Measurements from ENCODE around the gene SEMA4A. TPM values are rescaled to one million over a fixed set of nuclear protein-coding genes. Genes with fewer than 3 reads are reported as not detected.

Gene SEMA4A
- polyA plus RNA-seq, 1 of the 3 experiments (the other 2 are of a cell fraction) = 1.3 TPM

DNA sequence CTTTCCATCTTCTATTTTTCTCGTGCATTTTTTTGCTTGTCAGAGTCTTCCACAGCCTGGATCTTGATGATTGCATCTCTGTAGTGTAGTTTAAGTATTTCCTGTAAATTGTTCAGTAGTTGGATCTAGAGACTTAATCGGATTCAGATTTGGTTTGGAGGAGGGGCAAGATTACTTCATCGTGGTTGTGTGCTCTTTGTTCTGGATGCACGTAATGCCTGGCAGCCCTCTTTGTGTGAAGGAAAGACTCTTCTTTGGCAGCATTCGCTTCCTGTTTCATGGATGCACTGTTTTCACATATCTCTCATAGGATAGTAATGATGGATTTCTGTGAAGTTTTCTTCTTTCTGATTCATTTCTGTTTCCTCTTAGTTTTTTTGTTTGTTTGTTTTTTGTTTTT lies 14.2 kb downstream of the SEMA4A start:
- no peak overlapping the region for H2AFZ ChIP-seq (ENCODE audit: low read depth)
- ChIA-PET POLR2A (no interaction called here), CTCF (interaction anchor here (2.0 kb wide), 1 partner anchor 22 kb away, joined by 6 read pairs; no protein-coding TSS in a partner anchor)
- no peak overlapping the region for H3K4me3 ChIP-seq (ENCODE audit: low read depth in 2 of 2, low read length in 1 of 2)
- H3K9ac ChIP-seq = no peak overlapping the region
- H3K27ac ChIP-seq (ENCODE audit: low read depth in 2 of 2, low read length in 1 of 2) = no peak overlapping the region
- H3K9me3 ChIP-seq = no peaks in the 10 kb centered on the region
- peaks cover 0 to 6% of the 10 kb centered on the region in 2 experiments; a peak in 1 of 4 replicates for H3K4me1 ChIP-seq (ENCODE audit: control insufficient read depth in 1 of 2, insufficient read depth in 2 of 2, low read depth in 1 of 2, low read length in 1 of 2)
- H3K79me2 ChIP-seq (ENCODE audit: insufficient read depth) = no peaks in the 10 kb centered on the region
- no peak for DNase-seq
- H4K20me1 ChIP-seq (ENCODE audit: insufficient read depth) = no peaks in the 10 kb centered on the region
- no peaks in the 10 kb centered on the region for H3K36me3 ChIP-seq (replicated peaks in 1 of 2; ENCODE audit: control insufficient read depth in 1 of 2, insufficient read depth in 2 of 2, low read length in 1 of 2)
- H3F3A ChIP-seq (replicated peaks; ENCODE audit: insufficient read depth) = no peaks in the 10 kb centered on the region
- H3K27me3 ChIP-seq (ENCODE audit: insufficient read depth) = no peaks in the 10 kb centered on the region
- no peaks in the 10 kb centered on the region for H3K9me2 ChIP-seq
- TF ChIP-seq, protein P1, sequence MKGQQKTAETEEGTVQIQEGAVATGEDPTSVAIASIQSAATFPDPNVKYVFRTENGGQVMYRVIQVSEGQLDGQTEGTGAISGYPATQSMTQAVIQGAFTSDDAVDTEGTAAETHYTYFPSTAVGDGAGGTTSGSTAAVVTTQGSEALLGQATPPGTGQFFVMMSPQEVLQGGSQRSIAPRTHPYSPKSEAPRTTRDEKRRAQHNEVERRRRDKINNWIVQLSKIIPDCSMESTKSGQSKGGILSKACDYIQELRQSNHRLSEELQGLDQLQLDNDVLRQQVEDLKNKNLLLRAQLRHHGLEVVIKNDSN (IDR thresholded peaks at IDR 0.05; ENCODE audit: borderline replicate concordance, low read depth) = no peak
- TF ChIP-seq, protein P2, sequence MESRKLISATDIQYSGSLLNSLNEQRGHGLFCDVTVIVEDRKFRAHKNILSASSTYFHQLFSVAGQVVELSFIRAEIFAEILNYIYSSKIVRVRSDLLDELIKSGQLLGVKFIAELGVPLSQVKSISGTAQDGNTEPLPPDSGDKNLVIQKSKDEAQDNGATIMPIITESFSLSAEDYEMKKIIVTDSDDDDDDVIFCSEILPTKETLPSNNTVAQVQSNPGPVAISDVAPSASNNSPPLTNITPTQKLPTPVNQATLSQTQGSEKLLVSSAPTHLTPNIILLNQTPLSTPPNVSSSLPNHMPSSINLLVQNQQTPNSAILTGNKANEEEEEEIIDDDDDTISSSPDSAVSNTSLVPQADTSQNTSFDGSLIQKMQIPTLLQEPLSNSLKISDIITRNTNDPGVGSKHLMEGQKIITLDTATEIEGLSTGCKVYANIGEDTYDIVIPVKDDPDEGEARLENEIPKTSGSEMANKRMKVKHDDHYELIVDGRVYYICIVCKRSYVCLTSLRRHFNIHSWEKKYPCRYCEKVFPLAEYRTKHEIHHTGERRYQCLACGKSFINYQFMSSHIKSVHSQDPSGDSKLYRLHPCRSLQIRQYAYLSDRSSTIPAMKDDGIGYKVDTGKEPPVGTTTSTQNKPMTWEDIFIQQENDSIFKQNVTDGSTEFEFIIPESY (IDR thresholded peaks at IDR 0.05; ENCODE audit: borderline replicate concordance, low read depth) = no peak
- TF ChIP-seq, protein P3, sequence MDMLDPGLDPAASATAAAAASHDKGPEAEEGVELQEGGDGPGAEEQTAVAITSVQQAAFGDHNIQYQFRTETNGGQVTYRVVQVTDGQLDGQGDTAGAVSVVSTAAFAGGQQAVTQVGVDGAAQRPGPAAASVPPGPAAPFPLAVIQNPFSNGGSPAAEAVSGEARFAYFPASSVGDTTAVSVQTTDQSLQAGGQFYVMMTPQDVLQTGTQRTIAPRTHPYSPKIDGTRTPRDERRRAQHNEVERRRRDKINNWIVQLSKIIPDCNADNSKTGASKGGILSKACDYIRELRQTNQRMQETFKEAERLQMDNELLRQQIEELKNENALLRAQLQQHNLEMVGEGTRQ (IDR thresholded peaks at IDR 0.05; ENCODE audit: borderline replicate concordance, low read depth, low read length) = no peak
- TF ChIP-seq CHD2 (IDR thresholded peaks at IDR 0.05; ENCODE audit: low read length, partially characterized antibody) = no peak
- TF ChIP-seq JUND (IDR thresholded peaks at IDR 0.05) = no peak
- TF ChIP-seq, protein P4, sequence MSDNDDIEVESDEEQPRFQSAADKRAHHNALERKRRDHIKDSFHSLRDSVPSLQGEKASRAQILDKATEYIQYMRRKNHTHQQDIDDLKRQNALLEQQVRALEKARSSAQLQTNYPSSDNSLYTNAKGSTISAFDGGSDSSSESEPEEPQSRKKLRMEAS (IDR thresholded peaks at IDR 0.05; ENCODE audit: low read depth) = no peak
- TF ChIP-seq NRF1 (IDR thresholded peaks at IDR 0.05; ENCODE audit: low read depth, low read length) = no peak
- TF ChIP-seq SMC3 (IDR thresholded peaks at IDR 0.05; ENCODE audit: low read depth, low read length) = no peak
- TF ChIP-seq MEF2A (IDR thresholded peaks at IDR 0.05; ENCODE audit: borderline replicate concordance, low read depth) = no peak
- no peak for TF ChIP-seq TEAD4 (IDR thresholded peaks at IDR 0.05; ENCODE audit: borderline replicate concordance, insufficient read depth)
- TF ChIP-seq RCOR1 (IDR thresholded peaks at IDR 0.05; ENCODE audit: low read length) = no peak
- no peak for TF ChIP-seq FOSL2 (IDR thresholded peaks at IDR 0.05; ENCODE audit: borderline replicate concordance, low read depth)
- TF ChIP-seq TAF1 (IDR thresholded peaks at IDR 0.05; ENCODE audit: borderline replicate concordance, low read depth, low read length) = no peak
- TF ChIP-seq TCF12 (IDR thresholded peaks at IDR 0.05) = no peak
- TF ChIP-seq FOXM1 (IDR thresholded peaks at IDR 0.05; ENCODE audit: low read depth) = no peak
- TF ChIP-seq, protein P5, sequence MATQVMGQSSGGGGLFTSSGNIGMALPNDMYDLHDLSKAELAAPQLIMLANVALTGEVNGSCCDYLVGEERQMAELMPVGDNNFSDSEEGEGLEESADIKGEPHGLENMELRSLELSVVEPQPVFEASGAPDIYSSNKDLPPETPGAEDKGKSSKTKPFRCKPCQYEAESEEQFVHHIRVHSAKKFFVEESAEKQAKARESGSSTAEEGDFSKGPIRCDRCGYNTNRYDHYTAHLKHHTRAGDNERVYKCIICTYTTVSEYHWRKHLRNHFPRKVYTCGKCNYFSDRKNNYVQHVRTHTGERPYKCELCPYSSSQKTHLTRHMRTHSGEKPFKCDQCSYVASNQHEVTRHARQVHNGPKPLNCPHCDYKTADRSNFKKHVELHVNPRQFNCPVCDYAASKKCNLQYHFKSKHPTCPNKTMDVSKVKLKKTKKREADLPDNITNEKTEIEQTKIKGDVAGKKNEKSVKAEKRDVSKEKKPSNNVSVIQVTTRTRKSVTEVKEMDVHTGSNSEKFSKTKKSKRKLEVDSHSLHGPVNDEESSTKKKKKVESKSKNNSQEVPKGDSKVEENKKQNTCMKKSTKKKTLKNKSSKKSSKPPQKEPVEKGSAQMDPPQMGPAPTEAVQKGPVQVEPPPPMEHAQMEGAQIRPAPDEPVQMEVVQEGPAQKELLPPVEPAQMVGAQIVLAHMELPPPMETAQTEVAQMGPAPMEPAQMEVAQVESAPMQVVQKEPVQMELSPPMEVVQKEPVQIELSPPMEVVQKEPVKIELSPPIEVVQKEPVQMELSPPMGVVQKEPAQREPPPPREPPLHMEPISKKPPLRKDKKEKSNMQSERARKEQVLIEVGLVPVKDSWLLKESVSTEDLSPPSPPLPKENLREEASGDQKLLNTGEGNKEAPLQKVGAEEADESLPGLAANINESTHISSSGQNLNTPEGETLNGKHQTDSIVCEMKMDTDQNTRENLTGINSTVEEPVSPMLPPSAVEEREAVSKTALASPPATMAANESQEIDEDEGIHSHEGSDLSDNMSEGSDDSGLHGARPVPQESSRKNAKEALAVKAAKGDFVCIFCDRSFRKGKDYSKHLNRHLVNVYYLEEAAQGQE (IDR thresholded peaks at IDR 0.05; ENCODE audit: low read depth, low read length) = no peak
- no peak for TF ChIP-seq SIN3A (IDR thresholded peaks at IDR 0.05; ENCODE audit: borderline replicate concordance, low read depth, low read length)
- TF ChIP-seq ELF1 (IDR thresholded peaks at IDR 0.05) = no peak
- no peak overlapping the region for H3K4me2 ChIP-seq
- 61% methylated on average over 5 of the region's 5 CpGs for WGBS (ENCODE audit: low lambda C conversion rate)
